NCI-H1048 (cell line): Measurements from ENCODE around the gene DCAF15.

Experiments
- DNase-seq: peaks from one replicate; lab custom pipeline; 2025; lab: John Stamatoyannopoulos, UW

DCAF15 gene

DNA sequence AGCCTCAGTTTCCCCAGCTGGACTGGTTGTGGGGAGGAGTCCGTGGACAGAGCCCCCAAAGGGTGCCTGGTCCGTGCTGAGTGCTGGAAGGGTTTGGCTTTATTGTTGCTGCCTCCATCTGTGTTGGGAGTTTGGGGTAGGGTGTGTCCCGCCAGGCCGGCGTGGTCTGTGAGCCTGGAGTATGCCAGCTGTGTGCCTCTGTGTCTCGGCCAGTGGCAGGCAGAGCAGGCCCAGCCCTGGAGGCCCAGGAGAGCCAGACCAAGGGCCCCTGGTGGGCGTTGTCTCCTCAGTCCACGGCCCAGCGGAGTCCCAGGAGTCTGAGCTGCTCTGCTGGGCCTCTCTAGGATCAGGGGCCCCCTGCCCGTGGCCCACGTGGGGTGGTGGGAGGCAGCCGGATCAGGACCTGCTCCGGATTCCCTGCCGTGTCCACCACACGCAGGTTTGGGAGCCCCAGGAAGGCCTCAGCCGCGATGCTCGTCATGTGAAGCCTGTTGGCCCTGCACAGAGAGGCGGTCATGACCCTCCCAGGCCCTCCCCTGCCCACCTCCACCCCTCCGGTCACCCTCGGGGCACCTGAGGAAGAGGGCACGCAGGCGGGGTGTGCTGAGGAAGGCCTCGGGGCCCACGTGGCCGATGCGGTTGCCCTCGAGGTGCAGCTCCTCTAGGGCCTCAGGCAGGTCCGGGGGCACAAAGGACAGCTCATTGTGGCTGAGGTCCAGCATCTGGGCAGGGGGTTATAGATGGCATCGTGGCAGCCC lies 20.7 kb upstream of the DCAF15 start:
- no peak for DNase-seq

- no peak for DNase-seq
Observed at GRCh38 chr19:13932149-13932637, 20.1 kb upstream of the DCAF15 start.

DNA sequence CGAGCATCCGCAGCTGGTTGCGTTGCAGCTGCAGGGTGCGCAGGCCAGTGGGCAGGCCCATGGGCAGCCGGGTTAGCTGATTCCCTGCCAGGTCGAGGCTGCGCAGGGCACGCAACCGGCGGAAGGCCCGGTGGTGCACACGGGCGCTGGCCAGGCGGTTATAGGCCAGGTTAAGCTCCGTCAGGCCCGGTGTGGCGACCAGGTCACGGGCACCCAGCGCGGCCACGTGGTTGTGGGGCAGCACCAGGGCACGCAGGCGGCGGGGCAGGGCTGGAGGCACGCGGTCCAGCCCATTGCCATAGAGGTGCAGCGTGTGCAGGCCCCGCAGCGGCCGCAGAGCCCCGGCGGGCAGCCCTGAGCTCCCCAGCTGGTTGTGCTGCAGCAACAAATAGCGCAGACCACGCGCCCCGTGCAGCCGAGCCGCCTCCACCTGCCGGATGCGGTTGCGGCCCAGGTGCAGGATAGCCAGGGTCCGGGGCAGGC lies 19.4 kb upstream of the DCAF15 start:
- DNase-seq, result no peak

DNA sequence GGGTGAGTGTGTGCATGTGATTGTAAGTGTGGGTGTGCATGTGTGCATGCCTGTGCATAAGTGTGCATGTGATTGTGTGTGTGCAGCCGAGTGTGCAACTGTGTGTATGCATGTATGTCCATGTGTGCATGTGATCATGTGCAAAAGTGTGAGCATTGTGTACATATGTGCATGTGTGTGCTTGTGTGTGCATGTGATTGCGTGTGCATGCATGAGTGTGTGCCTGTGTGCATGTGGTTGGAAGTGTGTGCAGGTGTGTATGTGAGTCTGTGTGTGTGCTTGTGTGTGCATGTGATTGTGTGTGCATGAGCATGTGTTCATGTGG lies 17.6 kb upstream of the DCAF15 start:
- no peak for DNase-seq

DNA sequence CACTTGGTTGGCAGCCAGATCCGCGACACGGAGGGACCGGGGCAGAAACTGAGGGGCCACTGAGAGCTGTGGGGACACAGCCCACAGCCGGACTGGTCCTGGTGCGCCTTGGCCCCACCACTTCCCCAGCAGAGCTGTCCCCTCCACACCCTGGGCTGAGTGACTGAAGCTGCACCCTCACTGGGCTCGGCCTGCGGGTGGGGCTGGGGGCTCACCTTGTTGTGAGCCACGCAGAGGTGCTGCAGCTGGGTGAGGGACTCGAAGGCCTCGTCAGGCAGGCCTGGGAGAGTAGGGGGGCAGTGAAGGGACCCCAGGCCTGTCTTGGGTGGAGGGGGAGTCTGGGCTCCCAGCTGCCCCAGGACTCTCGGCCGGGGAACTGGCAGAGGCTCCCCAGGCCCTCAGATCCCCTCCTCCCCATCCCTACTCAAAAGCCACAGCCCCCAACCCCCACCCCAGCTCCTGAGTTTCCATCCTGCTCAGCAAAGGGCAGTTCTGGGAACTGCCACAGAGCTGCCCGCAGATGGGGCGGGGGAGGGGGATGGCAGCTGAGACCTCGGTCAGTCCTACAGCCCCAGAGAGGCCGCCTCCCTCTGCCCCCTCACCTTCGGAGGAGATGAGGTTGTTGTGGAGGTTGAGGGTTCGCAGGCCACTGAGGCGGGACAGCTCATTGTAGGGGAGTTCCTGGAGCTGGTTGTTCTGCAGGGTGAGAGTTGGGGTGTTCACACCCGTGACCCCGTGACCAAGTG lies 16.4 kb upstream of the DCAF15 start:
- no peak for DNase-seq

GRCh38 chr19:13937479-13938300 lies 14.6 kb upstream of the DCAF15 start:
- no peak for DNase-seq

- DNase-seq, result no peak
Observed at GRCh38 chr19:13938301-13939064, 13.8 kb upstream of the DCAF15 start, which contains the start of gene PODNL1. Gene PODNL1 (minus strand): TSS chr19:13938417. CDS start chr19:13938181, 236 bp downstream.

- no peak for DNase-seq
Observed at GRCh38 chr19:13942023-13942684, 10.2 kb upstream of the DCAF15 start.

- DNase-seq, result no peak
Observed at GRCh38 chr19:13946414-13946813, 5.9 kb upstream of the DCAF15 start.

GRCh38 chr19:13951043-13951442 lies 1.3 kb upstream of the DCAF15 start:
- DNase-seq, result no peak

DNA sequence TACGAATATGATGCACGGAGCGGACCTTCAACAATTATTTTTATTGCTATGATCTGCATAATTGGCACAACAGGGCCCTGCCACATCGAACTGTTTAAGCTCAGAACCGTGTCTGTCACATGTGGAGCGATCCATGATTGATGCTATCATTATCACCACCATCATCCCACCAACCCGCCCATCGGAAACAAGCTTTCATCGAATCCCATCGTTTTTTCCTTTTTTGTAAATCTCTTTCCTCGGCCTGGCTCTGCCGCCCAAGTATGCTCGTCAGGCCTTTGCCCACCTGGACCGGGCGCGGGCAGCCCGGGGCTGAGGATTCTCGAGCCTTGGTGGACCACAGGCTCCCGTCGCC lies 533 bp upstream of the DCAF15 start:
- no peak for DNase-seq

GRCh38 chr19:13952931-13953531 lies 722 bp downstream of the DCAF15 start:
- no peak for DNase-seq

DNA sequence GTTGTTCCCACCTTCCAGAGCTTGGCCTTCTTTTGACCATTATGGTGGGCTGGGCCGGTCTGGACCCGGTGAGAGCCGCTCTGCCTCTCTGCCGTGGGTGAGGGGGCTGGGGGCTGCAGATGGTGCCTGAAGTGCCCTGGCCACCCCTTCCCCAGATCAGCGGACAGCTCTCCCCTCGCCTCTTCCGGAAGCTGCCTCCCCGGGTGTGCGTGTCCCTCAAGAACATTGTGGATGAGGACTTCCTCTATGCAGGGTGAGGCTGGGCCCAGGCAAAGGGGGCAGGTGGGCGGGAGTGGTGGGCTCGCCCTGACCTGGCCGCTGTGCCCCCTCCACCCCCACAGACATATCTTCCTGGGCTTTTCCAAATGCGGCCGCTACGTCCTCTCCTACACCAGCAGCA lies 1.9 kb downstream of the DCAF15 start:
- DNase-seq, result no peak

DNA sequence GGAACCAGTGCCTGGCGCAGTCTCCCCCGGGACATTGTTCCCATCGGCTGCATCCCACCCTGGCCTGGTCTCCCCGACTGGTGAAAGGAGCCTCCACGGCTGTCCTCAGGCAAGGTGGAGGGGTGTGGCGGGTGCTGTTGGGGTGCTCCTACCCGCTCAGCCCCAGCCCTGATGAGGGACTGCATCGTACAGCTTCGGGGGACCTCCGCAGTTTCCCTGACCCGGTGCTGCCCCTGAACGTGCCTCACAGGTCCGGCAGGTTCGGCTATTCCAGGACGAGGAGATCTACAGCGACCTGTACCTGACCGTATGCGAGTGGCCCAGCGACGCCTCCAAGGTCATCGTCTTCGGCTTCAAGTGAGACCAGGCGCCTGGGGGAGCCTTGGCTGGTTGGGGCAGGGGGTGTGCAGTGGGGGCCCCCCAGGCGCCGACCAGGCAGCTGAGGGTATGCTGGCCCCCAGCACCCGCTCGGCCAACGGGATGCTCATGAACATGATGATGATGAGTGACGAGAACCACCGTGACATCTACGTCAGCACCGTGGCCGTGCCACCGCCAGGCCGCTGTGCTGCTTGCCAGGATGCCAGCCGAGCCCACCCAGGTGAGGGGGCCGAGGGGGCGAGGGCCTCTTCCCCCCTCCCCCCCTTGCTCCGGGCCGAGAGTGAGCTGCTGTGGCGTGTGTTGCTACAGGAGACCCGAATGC lies 3.5 kb downstream of the DCAF15 start:
- DNase-seq, result no peak

GRCh38 chr19:13956365-13956744 lies 4.0 kb downstream of the DCAF15 start:
- no peak for DNase-seq

DNA sequence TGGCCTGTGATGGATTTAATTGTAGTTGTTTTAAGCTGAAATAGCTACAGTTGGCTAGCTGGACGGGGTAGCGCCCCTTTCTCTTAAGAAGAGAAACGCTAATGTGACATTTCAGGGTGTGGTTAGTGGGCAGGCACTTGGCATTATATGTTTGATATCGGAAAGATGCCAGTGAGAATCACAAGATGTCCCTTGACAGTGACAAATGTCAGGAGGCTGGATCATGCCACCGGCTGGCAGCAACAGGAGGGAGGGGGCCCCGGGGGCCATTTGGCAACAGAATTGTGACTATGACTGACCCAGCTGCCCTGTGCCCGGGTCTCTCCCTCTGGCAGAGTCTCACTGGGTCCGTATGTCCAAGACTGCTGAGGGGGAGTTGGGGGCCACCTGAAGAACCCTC lies 4.7 kb downstream of the DCAF15 start:
- DNase-seq, result no peak

- DNase-seq, result no peak
Observed at GRCh38 chr19:13958043-13958442, 5.7 kb downstream of the DCAF15 start.

- no peak for DNase-seq
Observed at GRCh38 chr19:13959141-13959961, 7.0 kb downstream of the DCAF15 start.
